Keratinocyte (primary cell): ENCODE results near the gene CSAG2. TPM values are rescaled to one million over a fixed set of nuclear protein-coding genes. Genes with fewer than 3 reads are reported as not detected.
"Not testable (repeated sequence)": the region's sequence is repeated elsewhere in the genome, so short reads cannot be mapped to it uniquely, and the experiment has no call there.

Experiments used
- DNase-seq: peaks from one replicate; pipeline ENCODE4 v3.0.0-alpha.2; 2011; ENCODE audit warnings: low read depth, missing footprints, low spot score
- FAIRE-seq: peaks from 2 replicates; lab custom pipeline; 2011; peaks lifted over from hg19 to GRCh38; lab: Jason Lieb, UNC
- H2AFZ ChIP-seq: 2 replicates; pipeline ENCODE4 v1.6.0; 2012; ENCODE audit warnings: low read length, control low read depth, inconsistent platforms; ENCODE audit not compliant: control insufficient read depth
- H3K27ac ChIP-seq: 2 replicates; pipeline ENCODE4 v1.5.1; 2011; ENCODE audit warnings: low read length; ENCODE audit not compliant: control insufficient read depth, insufficient read depth
- H3K27me3 ChIP-seq: 3 replicates; pipeline ENCODE4 v1.6.0; 2011; ENCODE audit warnings: low read length; ENCODE audit not compliant: control insufficient read depth, insufficient read depth; ENCODE audit errors: extremely low read depth
- H3K36me3 ChIP-seq, 2 experiments: 2 replicates in 1 of 2; 3 replicates in 1 of 2; pipeline ENCODE4 v1.5.1; 2011; ENCODE audit warnings: low read length in 2 of 2, mild to moderate bottlenecking in 1 of 2; ENCODE audit not compliant: control insufficient read depth in 2 of 2, insufficient read depth in 2 of 2; ENCODE audit errors: extremely low read depth in 1 of 2
- H3K4me1 ChIP-seq: 3 replicates; pipeline ENCODE4 v1.5.1; 2011; ENCODE audit warnings: low read length; ENCODE audit not compliant: control insufficient read depth, insufficient read depth; ENCODE audit errors: extremely low read depth
- H3K4me2 ChIP-seq: 3 replicates; pipeline ENCODE4 v1.6.0; 2011; ENCODE audit warnings: low read depth, low read length; ENCODE audit not compliant: control insufficient read depth, insufficient read depth; ENCODE audit errors: extremely low read depth
- H3K4me3 ChIP-seq, 3 experiments: fragments of 200-600 bp in 1 of 3; sonication (generic) in 1 of 3; 2 replicates in 2 of 3; 3 replicates in 1 of 3; pipeline ENCODE4 v1.5.1; 2011 to 2016; ENCODE audit warnings: low read length in 3 of 3, mild to moderate bottlenecking in 3 of 3, control low read depth in 2 of 3, inconsistent platforms in 1 of 3, low read depth in 1 of 3, mixed read lengths in 1 of 3, mixed run types in 1 of 3, moderate library complexity in 1 of 3; ENCODE audit not compliant: control insufficient read depth in 2 of 3, insufficient read depth in 2 of 3; ENCODE audit errors: extremely low read depth in 1 of 3
- H3K79me2 ChIP-seq: 2 replicates; pipeline ENCODE4 v1.6.0; 2012; ENCODE audit warnings: low read length; ENCODE audit not compliant: control insufficient read depth, insufficient read depth
- H3K9ac ChIP-seq: 3 replicates; pipeline ENCODE4 v1.6.0; 2011; ENCODE audit warnings: low read length; ENCODE audit not compliant: control insufficient read depth, insufficient read depth; ENCODE audit errors: extremely low read depth
- H3K9me1 ChIP-seq: 3 replicates; pipeline ENCODE4 v1.6.0; 2011; ENCODE audit warnings: low read length; ENCODE audit not compliant: control insufficient read depth, insufficient read depth; ENCODE audit errors: extremely low read depth
- H3K9me3 ChIP-seq: 2 replicates; pipeline ENCODE4 v1.5.1; 2012; ENCODE audit warnings: low read depth, low read length; ENCODE audit not compliant: control insufficient read depth
- H4K20me1 ChIP-seq: 3 replicates; pipeline ENCODE4 v1.6.0; 2011; ENCODE audit warnings: low read length; ENCODE audit not compliant: control insufficient read depth, insufficient read depth; ENCODE audit errors: extremely low read depth
- dilution Hi-C: fragments of 300-500 bp; cut with MboI; formaldehyde crosslinking; loops from one replicate; pipeline ENCODE4 v1.7.0; 2020; ENCODE audit warnings: low sequenced_read_pairs; ENCODE audit not compliant: extremely low pct_ligation_motif_present
- polyA plus RNA-seq, 5 experiments: library from polyadenylated mRNA; depleted of rRNA in 3 of 5; stranded (reverse) in 3 of 5; stranded (forward) in 1 of 5; unstranded in 1 of 5; fragments of >200 nt; gene quantifications; 1 replicate in 1 of 5; 2 replicates in 3 of 5; 3 replicates in 1 of 5; pipeline versions ENCODE4 v1.2.1 to v1.2.3, GENCODE V29; 2011 to 2012; ENCODE audit warnings: missing spikeins in 2 of 5, low read depth in 1 of 5, low replicate concordance in 1 of 5

CSAG2 gene
- polyA plus RNA-seq, 1 donor (not counting 4 experiments of a cell fraction or from before 2014, with no cell fraction given): not detected

GRCh38 chrX:152713195-152713594, 4.1 kb upstream of the CSAG2 start:
- H4K20me1 ChIP-seq, H3K4me3 ChIP-seq, H3K27ac ChIP-seq, dilution Hi-C loops, H3K36me3 ChIP-seq, H3K4me1 ChIP-seq, H3K4me2 ChIP-seq, H2AFZ ChIP-seq, H3K79me2 ChIP-seq, DNase-seq, H3K9ac ChIP-seq, H3K9me1 ChIP-seq, H3K9me3 ChIP-seq, FAIRE-seq, H3K27me3 ChIP-seq: not testable (repeated sequence)

GRCh38 chrX:152706500-152706899, 2.6 kb downstream of the CSAG2 start:
- H2AFZ ChIP-seq, H3K9me3 ChIP-seq, FAIRE-seq, H3K9ac ChIP-seq, DNase-seq, H3K9me1 ChIP-seq, H3K4me1 ChIP-seq, dilution Hi-C loops, H3K4me3 ChIP-seq, H3K4me2 ChIP-seq, H3K79me2 ChIP-seq, H3K36me3 ChIP-seq, H4K20me1 ChIP-seq, H3K27ac ChIP-seq, H3K27me3 ChIP-seq: not testable (repeated sequence)

- DNase-seq, H3K9me3 ChIP-seq, H3K79me2 ChIP-seq, H3K9me1 ChIP-seq, H3K4me3 ChIP-seq, H3K27me3 ChIP-seq, H3K9ac ChIP-seq, H3K36me3 ChIP-seq, dilution Hi-C loops, H2AFZ ChIP-seq, FAIRE-seq, H3K27ac ChIP-seq, H3K4me2 ChIP-seq, H3K4me1 ChIP-seq, H4K20me1 ChIP-seq: not testable (repeated sequence)
Measured at GRCh38 chrX:152700390-152700789, 8.7 kb downstream of the CSAG2 start.

- H4K20me1 ChIP-seq, H3K4me2 ChIP-seq, H2AFZ ChIP-seq, H3K9me3 ChIP-seq, H3K4me1 ChIP-seq, H3K27ac ChIP-seq, H3K9me1 ChIP-seq, dilution Hi-C loops, DNase-seq, FAIRE-seq, H3K27me3 ChIP-seq, H3K79me2 ChIP-seq, H3K36me3 ChIP-seq, H3K9ac ChIP-seq, H3K4me3 ChIP-seq: not testable (repeated sequence)
Measured at GRCh38 chrX:152697952-152698931, 10.8 kb downstream of the CSAG2 start, which contains the start of gene MAGEA3. Gene MAGEA3 (plus strand): TSS chrX:152698794. CDS start chrX:152700833, 2,039 bp downstream.

- H4K20me1 ChIP-seq, DNase-seq, H3K36me3 ChIP-seq, H3K9ac ChIP-seq, H3K9me3 ChIP-seq, H3K9me1 ChIP-seq, H3K4me3 ChIP-seq, H3K4me1 ChIP-seq, H3K4me2 ChIP-seq, H3K79me2 ChIP-seq, H3K27me3 ChIP-seq, dilution Hi-C loops, H3K27ac ChIP-seq, H2AFZ ChIP-seq: not testable (repeated sequence)
- peak; percentile 13 for FAIRE-seq
Measured at GRCh38 chrX:152681012-152681411, 28.1 kb downstream of the CSAG2 start.
